Prostate gland (tissue), 2 donors: ENCODE measurements around the gene HEG1. TPM values are rescaled to one million over a fixed set of nuclear protein-coding genes. Genes with fewer than 3 reads are reported as not detected.
"Not testable (repeated sequence)": the region's sequence is repeated elsewhere in the genome, so short reads cannot be mapped to it uniquely, and the experiment has no call there.

ENCODE experiments used
- DNase-seq: peaks from one replicate; pipeline ENCODE4 v3.0.0-alpha.2; 2019; ENCODE audit warnings: low spot score
- H3K27ac ChIP-seq, 2 donors: fragments of 200-600 bp; sonication (generic); 2 replicates each; pipeline ENCODE4 v1.5.1; 2017 to 2019
- H3K27me3 ChIP-seq: fragments of 200-600 bp; sonication (generic); replicated peaks from 2 replicates; pipeline ENCODE4 v1.5.1; 2019; ENCODE audit not compliant: insufficient read depth
- H3K36me3 ChIP-seq, 2 donors: fragments of 200-600 bp; sonication (generic); 1 replicate in 1 of 2; 2 replicates in 1 of 2; pipeline versions ENCODE4 v1.5.1 to v1.8.1; 2017 to 2019
- H3K4me1 ChIP-seq: fragments of 200-600 bp; sonication (generic); replicated peaks from 2 replicates; pipeline ENCODE4 v1.5.1; 2019
- H3K4me3 ChIP-seq, 2 donors: fragments of 200-600 bp; sonication (generic); 2 replicates each; pipeline ENCODE4 v1.5.1; 2017 to 2019
- H3K9me3 ChIP-seq: fragments of 200-600 bp; sonication (generic); 2 replicates; pipeline ENCODE4 v1.5.1; 2017
- CTCF ChIP-seq, 4 experiments: fragments of 200-600 bp in 2 of 4; fragments of 450-650 bp in 2 of 4; sonication (generic) in 2 of 4; IDR thresholded peaks; 1 replicate in 3 of 4; 2 replicates in 1 of 4; pipeline ENCODE4 v1.5.1; 2016 to 2019; ENCODE audit warnings: antibody characterized with exemption in 4 of 4, mild to moderate bottlenecking in 2 of 4, moderate library complexity in 2 of 4
- POLR2A ChIP-seq: fragments of 450-650 bp; IDR thresholded peaks from one replicate; pipeline ENCODE4 v1.6.1; 2016; ENCODE audit warnings: antibody characterized with exemption, mild to moderate bottlenecking
- POLR2AphosphoS5 ChIP-seq: sonication (generic); formaldehyde crosslinking; IDR thresholded peaks from one replicate; pipeline ENCODE4 v1.6.1; 2017; ENCODE audit warnings: antibody characterized with exemption
- WGBS: methylation state at CpG from one replicate; pipeline ENCODE4 v1.1.5; 2018; 5-methylcytosine and 5-hydroxymethylcytosine counted together
- intact Hi-C: fragments of 100-400 bp; cut with DNase I; formaldehyde crosslinking; loops from one replicate; pipeline ENCODE4 v1.14.2; 2022
- total RNA-seq, 2 donors: library from RNA; depleted of rRNA; stranded (reverse); fragments of >200 nt; gene quantifications; one replicate each; pipeline ENCODE4 v1.1.0, GENCODE V29; 2016

The HEG1 gene
- total RNA-seq, 2 donors from 2014 or later, result 27.5 to 130 TPM

- intact Hi-C loops, result no loop called here
- Histone ChIP-seq H3K27me3 (no peaks in the 10 kb centered on the region), H3K36me3 (no peaks in the 10 kb centered on the region), H3K27ac (no peak overlapping the region), H3K9me3 (no peaks in the 10 kb centered on the region), H3K4me3 (no peak overlapping the region), H3K4me1 (no peaks in the 10 kb centered on the region)
- no peak for DNase-seq
- TF ChIP-seq POLR2AphosphoS5 (no peak), POLR2A (no peak), CTCF (IDR thresholded peaks at IDR 0.05) (no peak)
- 90% methylated on average over 4 of the region's 4 CpGs for WGBS
Observed at GRCh38 chr3:125098611-125099291, 43.0 kb upstream of the HEG1 start.

- no peak for DNase-seq
Observed at GRCh38 chr3:125090649-125091048, 34.9 kb upstream of the HEG1 start.

GRCh38 chr3:125087768-125088391 lies 32.1 kb upstream of the HEG1 start:
- WGBS, result 84% methylated on average over 6 of the region's 6 CpGs
- Histone ChIP-seq H3K27me3 (no peaks in the 10 kb centered on the region), H3K9me3 (no peaks in the 10 kb centered on the region), H3K4me3 (no peak overlapping the region), H3K27ac (no peak overlapping the region), H3K4me1 (no peaks in the 10 kb centered on the region), H3K36me3 (no peaks in the 10 kb centered on the region)
- TF ChIP-seq POLR2AphosphoS5, result no peak
- TF ChIP-seq POLR2A, result no peak
- no peak for TF ChIP-seq CTCF (IDR thresholded peaks at IDR 0.05)
- no peak for DNase-seq
- intact Hi-C loops, result no loop called here

More at GRCh38 chr3:125090649-125091048, 34.9 kb upstream of the HEG1 start:
- no peak overlapping the region for H3K27ac ChIP-seq
- no peaks in the 10 kb centered on the region for H3K9me3 ChIP-seq
- intact Hi-C loops, result no loop called here
- H3K36me3 ChIP-seq, result no peaks in the 10 kb centered on the region
- H3K4me3 ChIP-seq, result no peak overlapping the region
- no peak for TF ChIP-seq CTCF (IDR thresholded peaks at IDR 0.05)
- no peak for TF ChIP-seq POLR2A
- no peak for TF ChIP-seq POLR2AphosphoS5
- no peaks in the 10 kb centered on the region for H3K4me1 ChIP-seq
- no peaks in the 10 kb centered on the region for H3K27me3 ChIP-seq

GRCh38 chr3:125085166-125085565 lies 29.4 kb upstream of the HEG1 start:
- no peak for DNase-seq
- intact Hi-C loops, result no loop called here
- TF ChIP-seq POLR2A, result no peak
- TF ChIP-seq POLR2AphosphoS5, result no peak
- TF ChIP-seq CTCF (IDR thresholded peaks at IDR 0.05), result no peak
- Histone ChIP-seq H3K9me3 (no peaks in the 10 kb centered on the region), H3K4me1 (no peaks in the 10 kb centered on the region), H3K36me3 (no peaks in the 10 kb centered on the region), H3K27me3 (no peaks in the 10 kb centered on the region), H3K27ac (no peak overlapping the region), H3K4me3 (no peak overlapping the region)

GRCh38 chr3:125083776-125084175 lies 28.0 kb upstream of the HEG1 start:
- no peaks in the 10 kb centered on the region for H3K27me3 ChIP-seq
- H3K27ac ChIP-seq, result no peak overlapping the region
- no peaks in the 10 kb centered on the region for H3K9me3 ChIP-seq
- intact Hi-C loops, result no loop called here
- no peak overlapping the region for H3K4me3 ChIP-seq
- TF ChIP-seq POLR2AphosphoS5 (no peak), CTCF (IDR thresholded peaks at IDR 0.05) (no peak), POLR2A (no peak)
- DNase-seq, result no peak
- no peaks in the 10 kb centered on the region for H3K36me3 ChIP-seq
- H3K4me1 ChIP-seq, result no peaks in the 10 kb centered on the region
- 89% methylated on average over 10 of the region's 10 CpGs for WGBS

GRCh38 chr3:125082339-125082738 lies 26.5 kb upstream of the HEG1 start:
- H3K27ac ChIP-seq, intact Hi-C loops, H3K9me3 ChIP-seq, H3K36me3 ChIP-seq, H3K4me3 ChIP-seq, DNase-seq, H3K4me1 ChIP-seq, H3K27me3 ChIP-seq: not testable (repeated sequence)
- 54% methylated on average over 4 of the region's 4 CpGs for WGBS
